Left renal cortex interstitium (tissue), 4 donors: ENCODE results near the gene LBR. TPM values are rescaled to one million over a fixed set of nuclear protein-coding genes. Genes with fewer than 3 reads are reported as not detected.
"Not testable (repeated sequence)": the region's sequence is repeated elsewhere in the genome, so short reads cannot be mapped to it uniquely, and the experiment has no call there.

Experiments
- DNase-seq, 4 donors: peaks; one replicate each; pipeline ENCODE4 v3.0.0-alpha.2; 2013; ENCODE audit warnings: low read depth in 4 of 4, low spot score in 2 of 4, missing footprints in 1 of 4
- polyA plus RNA-seq, 4 donors: library from polyadenylated mRNA; unstranded; fragments of 120-200 nt; gene quantifications; one replicate each; pipeline ENCODE4 v1.2.1, GENCODE V29; 2013; ENCODE audit not compliant: insufficient read length in 4 of 4

The LBR gene
- polyA plus RNA-seq, result 100 to 1,000 TPM in 1 of 4 donors, 10 to 100 TPM in 3; 79.2 to 104 (median 88.6) TPM

- peak in 1 of 4 donors; percentile 40 for DNase-seq
These were observed at the start of gene LBR for GRCh38 chr1:225427235-225428067. Gene LBR, minus strand, starts transcription at chr1:225428038. Its CDS starts 3,963 bp downstream, at chr1:225424075.

- no peak for DNase-seq
These were observed 49.6 kb upstream of the LBR start for GRCh38 chr1:225477296-225477911.

GRCh38 chr1:225476538-225476988, 48.7 kb upstream of the LBR start:
- DNase-seq, result no peak

GRCh38 chr1:225476100-225476511, 48.3 kb upstream of the LBR start:
- DNase-seq, result no peak

- peak; percentile 41 to 64 (median 54) for DNase-seq
These were observed 47.4 kb upstream of the LBR start for GRCh38 chr1:225474986-225475820.

- DNase-seq, result no peak
These were observed 46.7 kb upstream of the LBR start for GRCh38 chr1:225474439-225474985.

- not testable (repeated sequence) for DNase-seq
These were observed 46.0 kb upstream of the LBR start for GRCh38 chr1:225473676-225474438.

- DNase-seq, result not testable (repeated sequence)
These were observed 45.4 kb upstream of the LBR start for GRCh38 chr1:225473266-225473665.

- DNase-seq, result no peak
These were observed 43.8 kb upstream of the LBR start for GRCh38 chr1:225471453-225472301.

- no peak for DNase-seq
These were observed 43.2 kb upstream of the LBR start for GRCh38 chr1:225471109-225471452.

GRCh38 chr1:225470211-225471108, 42.6 kb upstream of the LBR start:
- no peak for DNase-seq

GRCh38 chr1:225469051-225469450, 41.2 kb upstream of the LBR start:
- no peak for DNase-seq

GRCh38 chr1:225468270-225469020, 40.6 kb upstream of the LBR start:
- DNase-seq, result no peak

GRCh38 chr1:225467193-225468020, 39.6 kb upstream of the LBR start:
- no peak for DNase-seq

GRCh38 chr1:225466848-225467192, 39.0 kb upstream of the LBR start:
- no peak for DNase-seq

- DNase-seq, result no peak
These were observed 38.1 kb upstream of the LBR start for GRCh38 chr1:225465793-225466517.
